GM20000 (cell line): ENCODE data around the gene MAPK8.

Experiments
- DNase-seq: peaks from one replicate; pipeline ENCODE4 v3.0.0; 2012; ENCODE audit warnings: low spot score
- TF ChIP-seq, protein P1 (sequence below): IDR thresholded peaks from 2 replicates; pipeline ENCODE4 v1.5.1; 2012; ENCODE audit warnings: mild to moderate bottlenecking, control low read depth; ENCODE audit errors: extremely low read depth, missing control alignments

The MAPK8 gene

DNA sequence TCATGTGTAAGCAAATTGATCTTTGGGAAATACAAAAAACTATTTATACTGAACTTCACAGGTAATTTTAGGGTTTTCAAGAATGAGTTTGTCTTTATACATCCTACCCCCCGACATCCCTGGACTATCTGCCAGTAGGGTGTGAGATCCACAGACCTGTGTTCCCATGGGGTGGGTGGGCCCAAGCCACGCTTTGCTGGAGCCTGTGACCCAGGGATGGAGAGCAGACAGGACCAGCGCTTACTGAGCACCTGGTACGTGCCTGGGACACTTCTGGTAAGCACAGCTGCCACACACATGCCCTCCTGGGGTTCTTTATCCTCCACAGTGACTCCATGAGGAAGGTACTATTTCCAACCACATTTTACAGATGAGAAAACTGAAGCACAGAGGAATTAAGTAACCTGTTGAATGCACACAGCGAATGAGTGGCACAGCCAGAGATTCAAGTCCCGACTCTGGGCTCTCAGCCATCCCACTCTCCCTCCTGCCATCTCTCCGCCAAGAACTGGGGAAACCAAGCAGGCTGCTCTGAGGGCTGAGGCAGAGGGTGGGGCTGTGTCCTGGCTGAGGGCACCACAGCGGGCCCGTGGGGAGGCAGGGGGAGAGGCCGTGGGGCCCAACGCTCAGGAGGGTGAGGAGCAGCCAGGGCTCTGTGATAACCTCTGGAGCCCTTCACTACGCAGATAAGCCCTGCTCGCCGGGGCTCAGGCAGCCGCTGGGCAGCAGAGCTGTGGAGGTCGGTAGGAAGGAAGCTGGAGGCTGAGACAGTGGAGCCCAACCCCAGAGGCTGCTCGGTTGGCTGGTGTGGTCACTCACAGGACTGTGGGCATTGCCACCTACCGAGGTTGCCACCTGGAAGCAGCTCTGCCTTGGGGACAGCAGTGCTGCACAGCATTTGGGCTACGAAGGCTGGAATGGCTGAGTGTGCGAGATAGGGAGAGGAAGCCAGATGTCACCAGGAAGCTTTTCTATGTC is 174.2 kb downstream of the MAPK8 start:
- no peak for DNase-seq
- TF ChIP-seq, protein P1, sequence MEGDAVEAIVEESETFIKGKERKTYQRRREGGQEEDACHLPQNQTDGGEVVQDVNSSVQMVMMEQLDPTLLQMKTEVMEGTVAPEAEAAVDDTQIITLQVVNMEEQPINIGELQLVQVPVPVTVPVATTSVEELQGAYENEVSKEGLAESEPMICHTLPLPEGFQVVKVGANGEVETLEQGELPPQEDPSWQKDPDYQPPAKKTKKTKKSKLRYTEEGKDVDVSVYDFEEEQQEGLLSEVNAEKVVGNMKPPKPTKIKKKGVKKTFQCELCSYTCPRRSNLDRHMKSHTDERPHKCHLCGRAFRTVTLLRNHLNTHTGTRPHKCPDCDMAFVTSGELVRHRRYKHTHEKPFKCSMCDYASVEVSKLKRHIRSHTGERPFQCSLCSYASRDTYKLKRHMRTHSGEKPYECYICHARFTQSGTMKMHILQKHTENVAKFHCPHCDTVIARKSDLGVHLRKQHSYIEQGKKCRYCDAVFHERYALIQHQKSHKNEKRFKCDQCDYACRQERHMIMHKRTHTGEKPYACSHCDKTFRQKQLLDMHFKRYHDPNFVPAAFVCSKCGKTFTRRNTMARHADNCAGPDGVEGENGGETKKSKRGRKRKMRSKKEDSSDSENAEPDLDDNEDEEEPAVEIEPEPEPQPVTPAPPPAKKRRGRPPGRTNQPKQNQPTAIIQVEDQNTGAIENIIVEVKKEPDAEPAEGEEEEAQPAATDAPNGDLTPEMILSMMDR = no peak

DNA sequence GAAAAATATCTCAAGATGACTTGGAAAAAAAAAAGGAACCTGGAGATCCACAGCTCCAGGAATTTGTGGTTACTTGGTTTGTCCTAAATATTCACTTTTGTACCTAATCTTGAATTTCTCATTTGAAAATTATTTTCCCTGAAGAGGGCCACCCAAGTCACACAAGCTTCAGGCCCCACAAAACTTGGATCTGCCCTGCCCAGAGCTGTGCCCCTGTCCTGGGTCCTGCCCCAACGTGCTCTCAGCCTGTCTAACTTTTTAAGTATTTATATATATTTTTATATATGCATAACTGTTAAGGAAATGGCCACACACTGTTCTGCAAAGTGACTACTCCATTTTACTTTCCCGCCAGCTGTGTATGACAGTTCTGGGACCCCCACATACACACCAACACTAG is 174.9 kb downstream of the MAPK8 start:
- TF ChIP-seq, protein P1 = no peak
- DNase-seq = no peak

DNA sequence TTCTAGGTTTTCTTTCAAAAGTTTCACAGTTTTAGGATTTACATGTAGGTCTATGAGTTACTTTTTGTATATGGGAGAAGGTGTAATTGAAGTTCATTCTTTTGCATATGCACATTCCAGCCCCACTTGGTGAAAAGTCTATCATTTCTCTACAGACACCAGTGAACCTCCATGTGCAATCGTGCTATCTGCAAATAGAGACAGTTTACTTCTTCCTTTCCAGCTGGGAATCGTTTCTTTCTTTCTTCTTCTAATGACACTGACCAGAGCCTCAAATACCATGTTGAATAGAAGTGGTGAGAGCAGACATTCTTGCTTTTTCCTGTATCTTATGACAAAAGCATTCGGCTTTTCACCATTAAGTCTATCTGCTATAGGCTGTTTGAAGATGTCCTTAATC is 175.7 kb downstream of the MAPK8 start:
- no peak for DNase-seq

DNA sequence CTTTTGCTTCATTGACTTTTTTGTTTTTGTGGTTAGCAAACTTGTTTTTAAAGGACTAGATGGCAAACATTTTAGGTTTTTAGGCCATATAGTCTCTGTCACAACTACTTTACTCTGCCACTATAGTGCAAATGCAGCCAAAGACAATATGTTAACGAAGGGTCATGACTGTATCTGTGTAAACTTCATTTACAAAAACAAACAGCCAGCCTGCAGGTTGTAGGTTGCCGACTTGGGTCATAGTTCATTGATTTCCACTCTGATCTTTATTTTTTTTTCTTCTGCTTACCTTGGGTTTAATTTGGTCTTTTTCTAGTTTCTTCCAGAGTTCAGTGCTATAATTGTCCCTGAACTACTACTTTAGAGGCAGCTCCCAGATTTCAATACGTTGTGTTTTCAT is 178.4 kb downstream of the MAPK8 start:
- no peak for DNase-seq
- TF ChIP-seq, protein P1 = no peak

More for the DNA sequence above, 175.7 kb downstream of the MAPK8 start:
- TF ChIP-seq, protein P1 = no peak

DNA sequence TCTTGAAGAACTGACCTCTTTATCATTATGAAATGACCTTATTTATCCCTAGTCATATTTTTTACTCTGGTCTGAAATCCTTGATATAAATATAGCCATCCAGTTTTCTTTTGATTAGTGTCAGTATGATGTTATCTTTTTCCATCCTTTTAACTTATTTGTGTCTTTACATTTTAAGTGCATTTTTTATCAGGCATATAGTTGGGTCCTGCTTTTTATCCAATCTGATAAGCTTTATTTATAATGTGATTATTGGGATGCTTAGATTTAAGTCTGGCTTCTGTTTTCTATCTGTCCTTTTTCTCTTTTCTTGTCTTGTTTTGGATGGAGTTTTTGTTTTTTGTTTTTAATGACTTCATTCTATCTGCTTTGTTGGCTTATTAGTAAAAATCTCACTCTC is 179.2 kb downstream of the MAPK8 start:
- TF ChIP-seq, protein P1 = no peak
- no peak for DNase-seq

DNA sequence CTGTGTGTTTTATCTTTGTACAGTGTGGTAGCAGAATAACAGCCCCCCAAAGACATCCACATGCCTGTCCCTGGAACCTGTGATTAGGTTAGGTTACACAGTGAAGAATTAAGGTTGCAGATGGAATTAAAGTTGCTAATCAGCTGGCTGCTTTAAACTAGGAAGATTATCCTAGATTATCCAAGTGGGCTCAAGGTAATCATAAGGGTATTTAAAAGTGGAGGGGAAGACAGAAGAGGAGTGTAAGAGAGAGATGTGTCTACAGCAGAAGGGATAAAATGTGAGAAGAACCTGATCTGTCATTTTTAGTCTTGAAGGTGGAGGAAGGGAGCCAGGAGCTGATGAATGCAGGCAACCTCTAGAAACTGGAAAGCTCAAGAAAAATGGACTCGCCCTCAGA is 180.8 kb downstream of the MAPK8 start:
- TF ChIP-seq, protein P1 = no peak
- no peak for DNase-seq
